Activated naive CD4-positive, alpha-beta T cell treated with anti-CD3 and anti-CD28 coated beads, Interleukin-2, amount 50 U/mL, for 24 hours (primary cell): ENCODE data around the gene OR1J4.

Experiments
- H3K27ac Mint-ChIP-seq: one replicate; pipeline ENCODE4 v1.8.0; 2021; ENCODE audit warnings: mild to moderate bottlenecking, mixed read lengths
- H3K27me3 Mint-ChIP-seq: one replicate; pipeline ENCODE4 v1.8.0; 2021; ENCODE audit warnings: mixed read lengths
- H3K36me3 Mint-ChIP-seq: one replicate; pipeline ENCODE4 v1.8.0; 2021; ENCODE audit warnings: mixed read lengths
- H3K4me1 Mint-ChIP-seq: one replicate; pipeline ENCODE4 v1.8.0; 2021; ENCODE audit warnings: mixed read lengths
- H3K4me3 Mint-ChIP-seq: one replicate; pipeline ENCODE4 v1.8.0; 2021; ENCODE audit warnings: mild to moderate bottlenecking, mixed read lengths
- H3K9me3 Mint-ChIP-seq: one replicate; pipeline ENCODE4 v1.8.0; 2021; ENCODE audit warnings: mixed read lengths

The OR1J4 gene

GRCh38 chr9:122546196-122546595, 27.3 kb downstream of the OR1J4 start:
- Mint-ChIP-seq H3K9me3 (peaks cover 7% of the 10 kb centered on the region), H3K4me1 (no peaks in the 10 kb centered on the region), H3K27me3 (peaks cover 28% of the 10 kb centered on the region), H3K36me3 (peaks cover 2% of the 10 kb centered on the region), H3K27ac (no peak overlapping the region), H3K4me3 (no peak overlapping the region)

- H3K4me3 Mint-ChIP-seq: no peak overlapping the region
- no peak overlapping the region for H3K27ac Mint-ChIP-seq
- H3K27me3 Mint-ChIP-seq: peaks cover 18% of the 10 kb centered on the region
- H3K9me3 Mint-ChIP-seq: peaks cover 7% of the 10 kb centered on the region
- H3K36me3 Mint-ChIP-seq: peaks cover 2% of the 10 kb centered on the region
- no peaks in the 10 kb centered on the region for H3K4me1 Mint-ChIP-seq
These were observed 32.4 kb downstream of the OR1J4 start for GRCh38 chr9:122551371-122551770.

- no peaks in the 10 kb centered on the region for H3K4me1 Mint-ChIP-seq
- peaks cover 18% of the 10 kb centered on the region for H3K27me3 Mint-ChIP-seq
- H3K4me3 Mint-ChIP-seq: no peak within 1 kb of the TSS
- H3K36me3 Mint-ChIP-seq: peaks cover 2% of the 10 kb centered on the region
- no peak within 1 kb of the TSS for H3K27ac Mint-ChIP-seq
- H3K9me3 Mint-ChIP-seq: peaks cover 7% of the 10 kb centered on the region
These were observed 33.9 kb downstream of the OR1J4 start, which contains the start of gene OR1N2 for GRCh38 chr9:122552812-122553211. Gene OR1N2, plus strand, starts transcription at chr9:122553112. Its CDS starts 100 bp downstream, at chr9:122553212.

DNA sequence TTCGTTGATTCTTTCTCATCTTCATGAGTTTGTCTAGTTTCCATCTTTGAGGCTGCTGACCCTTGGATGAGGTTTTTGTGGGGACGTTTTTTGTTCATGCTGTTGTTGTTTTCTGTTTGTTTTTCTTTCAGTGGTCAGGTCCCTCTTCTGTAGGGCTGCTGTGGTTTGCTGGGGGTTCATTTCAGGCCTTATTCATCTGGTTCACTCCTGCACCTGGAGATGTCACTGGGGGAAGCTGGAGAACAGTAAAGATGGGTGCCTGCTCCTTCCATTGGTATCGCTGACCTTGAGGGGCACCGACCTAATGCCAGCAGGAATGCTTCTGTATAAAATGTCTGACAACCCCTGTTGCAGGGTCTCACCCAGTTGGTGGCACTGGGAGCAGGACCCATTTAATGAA, 42.5 kb downstream of the OR1J4 start:
- Mint-ChIP-seq H3K27ac (no peak overlapping the region), H3K36me3 (no peaks in the 10 kb centered on the region), H3K27me3 (peaks cover 12% of the 10 kb centered on the region), H3K9me3 (no peaks in the 10 kb centered on the region), H3K4me3 (no peak overlapping the region), H3K4me1 (no peaks in the 10 kb centered on the region)

GRCh38 chr9:122562134-122562760, 43.3 kb downstream of the OR1J4 start:
- Mint-ChIP-seq H3K27me3 (peaks cover 12% of the 10 kb centered on the region), H3K4me3 (no peak overlapping the region), H3K4me1 (no peaks in the 10 kb centered on the region), H3K36me3 (no peaks in the 10 kb centered on the region), H3K27ac (no peak overlapping the region), H3K9me3 (no peaks in the 10 kb centered on the region)

DNA sequence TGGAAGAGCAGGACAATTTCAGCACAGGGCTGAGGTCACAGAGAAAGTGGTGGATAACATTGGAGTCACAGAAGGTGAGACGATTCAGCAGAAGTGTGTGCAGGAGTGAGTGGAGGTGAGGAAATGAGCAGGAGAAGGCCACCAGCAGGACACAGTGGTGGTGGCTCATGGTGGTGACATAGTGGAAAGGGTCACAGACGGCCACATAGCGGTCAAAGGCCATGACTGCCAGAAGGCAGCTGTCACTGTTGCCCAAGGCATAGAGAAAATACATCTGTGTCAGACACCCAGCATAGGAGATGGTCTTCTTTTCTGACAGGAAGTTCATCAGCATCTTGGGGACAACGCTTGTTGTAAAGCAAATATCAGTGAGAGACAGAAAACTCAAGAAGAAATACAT, 49.0 kb downstream of the OR1J4 start:
- Mint-ChIP-seq H3K27ac (no peak overlapping the region), H3K9me3 (no peaks in the 10 kb centered on the region), H3K4me1 (no peaks in the 10 kb centered on the region), H3K27me3 (peaks cover 10% of the 10 kb centered on the region), H3K36me3 (no peaks in the 10 kb centered on the region), H3K4me3 (no peak overlapping the region)
